Measurements from ENCODE around the gene CCDC90B. TPM values are rescaled to one million over a fixed set of nuclear protein-coding genes. Genes with fewer than 3 reads are reported as not detected.
"Not testable (repeated sequence)": the region's sequence is repeated elsewhere in the genome, so short reads cannot be mapped to it uniquely, and the experiment has no call there.

Gene CCDC90B
- total and polyA plus RNA-seq, 2 of the 13 experiments (the other 11 are each of a cell fraction or from before 2014, with no cell fraction given) = 17.1 to 46.1 TPM

- no peaks in the 10 kb centered on the region for H3K4me1 ChIP-seq (ENCODE audit: insufficient read depth, low read length)
- no peak for DNase-seq (ENCODE audit: low spot score)
- H3K4me3 ChIP-seq (replicated peaks in 1 of 3; ENCODE audit: insufficient read depth in 1 of 3, low read depth in 2 of 3, low read length in 3 of 3) = no peak overlapping the region
- H3K27me3 ChIP-seq (ENCODE audit: control insufficient read depth in 1 of 2, insufficient read depth in 2 of 2, low read length in 2 of 2) = no peaks in the 10 kb centered on the region
- no peak overlapping the region for H3K27ac ChIP-seq (ENCODE audit: extremely low read length, insufficient read depth, low read length)
- FAIRE-seq = no peak
- intact Hi-C loops (cut with micrococcal nuclease; ENCODE audit: unreplicated experiment) (no loop called here), in situ Hi-C loops (cut with HindIII; ENCODE audit: extremely low pct_ligation_motif_present, low pct_unique_long_range_greater_than_20kb) (no loop called here)
- no peaks in the 10 kb centered on the region for H3K9me3 ChIP-seq (ENCODE audit: low read length)
- BruUV-seq (replicated peaks) = no TSS peak
- ChIA-PET POLR2A (interaction anchor here (0.9 kb wide), 1 partner anchor 13 kb away, joined by 3 read pairs; the partner anchor contains the start of gene CCDC90B), CTCF (ENCODE audit: low intra/inter-chr PET ratio, low total read pairs) (no interaction called here)
- no peak for ATAC-seq
- no peak overlapping the region for H2AFZ ChIP-seq (ENCODE audit: low read length)
- H3K79me2 ChIP-seq (ENCODE audit: insufficient read depth, low read length) = no peaks in the 10 kb centered on the region
- H3K36me3 ChIP-seq (replicated peaks in 1 of 2; ENCODE audit: control insufficient read depth in 1 of 2, insufficient read depth in 2 of 2, low read length in 2 of 2) = peaks cover 0 to 9% of the 10 kb centered on the region in 2 experiments; a peak in 4 of 5 replicates
- no peak overlapping the region for H3K4me2 ChIP-seq (ENCODE audit: low read depth, low read length)
- no peaks in the 10 kb centered on the region for H4K20me1 ChIP-seq (ENCODE audit: insufficient read depth, low read length)
- TF ChIP-seq ZNF615 (CRISPR knock-in tag; IDR thresholded peaks at IDR 0.05; ENCODE audit: borderline replicate concordance) = no peak
- no peak for TF ChIP-seq KAT8 (CRISPR knock-in tag; IDR thresholded peaks at IDR 0.05)
- no peak for TF ChIP-seq ZNF225 (CRISPR knock-in tag; IDR thresholded peaks at IDR 0.05)
- TF ChIP-seq ZFP36L2 (CRISPR knock-in tag; IDR thresholded peaks at IDR 0.05) = no peak
- TF ChIP-seq ZNF253 (CRISPR knock-in tag; IDR thresholded peaks at IDR 0.05; ENCODE audit: borderline replicate concordance) = no peak
- TF ChIP-seq DR1 (CRISPR knock-in tag; IDR thresholded peaks at IDR 0.05) = no peak
- TF ChIP-seq ZBTB20 (CRISPR knock-in tag; IDR thresholded peaks at IDR 0.05; ENCODE audit: borderline replicate concordance, low read depth) = no peak
- no peak for TF ChIP-seq ZBTB2 (CRISPR knock-in tag; IDR thresholded peaks at IDR 0.05; ENCODE audit: low read depth)
- no peak for TF ChIP-seq CHD4 (IDR thresholded peaks at IDR 0.05; ENCODE audit: borderline replicate concordance, low read length)
- TF ChIP-seq ZNF160 (CRISPR knock-in tag; IDR thresholded peaks at IDR 0.05) = no peak
- TF ChIP-seq GTF3A (CRISPR knock-in tag; conservative IDR thresholded peaks at IDR 0.05) = no peak
- TF ChIP-seq MLX (CRISPR knock-in tag; IDR thresholded peaks at IDR 0.05) = no peak
- no peak overlapping the region for H3K9ac ChIP-seq (ENCODE audit: insufficient read depth, low read depth, low read length)
Observed at GRCh38 chr11:83272627-83273026, 13.5 kb downstream of the CCDC90B start.

- H3K4me1 ChIP-seq (ENCODE audit: insufficient read depth, low read length); H3K9me3 ChIP-seq (ENCODE audit: low read length); intact Hi-C loops (cut with micrococcal nuclease; ENCODE audit: unreplicated experiment); ATAC-seq; H3K27me3 ChIP-seq (ENCODE audit: control insufficient read depth in 1 of 2, insufficient read depth in 2 of 2, low read length in 2 of 2); H4K20me1 ChIP-seq (ENCODE audit: insufficient read depth, low read length); H3K27ac ChIP-seq (ENCODE audit: extremely low read length, insufficient read depth, low read length); CTCF ChIA-PET (ENCODE audit: low intra/inter-chr PET ratio, low total read pairs); H3K9ac ChIP-seq (ENCODE audit: insufficient read depth, low read depth, low read length); DNase-seq (ENCODE audit: low spot score); H3K79me2 ChIP-seq (ENCODE audit: insufficient read depth, low read length); H3K4me2 ChIP-seq (ENCODE audit: low read depth, low read length); H3K36me3 ChIP-seq (replicated peaks in 1 of 2; ENCODE audit: control insufficient read depth in 1 of 2, insufficient read depth in 2 of 2, low read length in 2 of 2); POLR2A ChIA-PET; BruUV-seq (replicated peaks); FAIRE-seq; in situ Hi-C loops (cut with HindIII; ENCODE audit: extremely low pct_ligation_motif_present, low pct_unique_long_range_greater_than_20kb); H3K4me3 ChIP-seq (replicated peaks in 1 of 3; ENCODE audit: insufficient read depth in 1 of 3, low read depth in 2 of 3, low read length in 3 of 3); H2AFZ ChIP-seq (ENCODE audit: low read length): not testable (repeated sequence)
- 98% methylated on average over 5 of the region's 5 CpGs for WGBS (ENCODE audit: low lambda C conversion rate)
Observed at GRCh38 chr11:83271734-83272133, 14.4 kb downstream of the CCDC90B start.

- H3K27me3 ChIP-seq (ENCODE audit: control insufficient read depth in 1 of 2, insufficient read depth in 2 of 2, low read length in 2 of 2); H3K4me1 ChIP-seq (ENCODE audit: insufficient read depth, low read length); H3K9me3 ChIP-seq (ENCODE audit: low read length); H3K9ac ChIP-seq (ENCODE audit: insufficient read depth, low read depth, low read length); H4K20me1 ChIP-seq (ENCODE audit: insufficient read depth, low read length); H3K4me3 ChIP-seq (replicated peaks in 1 of 3; ENCODE audit: insufficient read depth in 1 of 3, low read depth in 2 of 3, low read length in 3 of 3); ATAC-seq; FAIRE-seq; in situ Hi-C loops (cut with HindIII; ENCODE audit: extremely low pct_ligation_motif_present, low pct_unique_long_range_greater_than_20kb); H3K79me2 ChIP-seq (ENCODE audit: insufficient read depth, low read length); H2AFZ ChIP-seq (ENCODE audit: low read length); BruUV-seq (replicated peaks); CTCF ChIA-PET (ENCODE audit: low intra/inter-chr PET ratio, low total read pairs); POLR2A ChIA-PET; intact Hi-C loops (cut with micrococcal nuclease; ENCODE audit: unreplicated experiment); H3K4me2 ChIP-seq (ENCODE audit: low read depth, low read length); H3K27ac ChIP-seq (ENCODE audit: extremely low read length, insufficient read depth, low read length); DNase-seq (ENCODE audit: low spot score); H3K36me3 ChIP-seq (replicated peaks in 1 of 2; ENCODE audit: control insufficient read depth in 1 of 2, insufficient read depth in 2 of 2, low read length in 2 of 2): not testable (repeated sequence)
- WGBS (ENCODE audit: low lambda C conversion rate) = 77% methylated on average over 2 of the region's 2 CpGs
Observed at GRCh38 chr11:83269080-83269479, 17.1 kb downstream of the CCDC90B start.

Data from HepG2 (cell line).